Head of caudate nucleus (tissue), 42 donors: ENCODE measurements around the gene PDXDC1.
"Not testable (repeated sequence)": the region's sequence is repeated elsewhere in the genome, so short reads cannot be mapped to it uniquely, and the experiment has no call there.

ENCODE experiments used
- DNase-seq, 42 donors: peaks; one replicate each; pipeline versions ENCODE4 v3.0.0 to v3.0.0-alpha.2; 2020 to 2021; ENCODE audit warnings: mixed read lengths in 7 of 42
- intact Hi-C: fragments of 100-400 bp; cut with DNase I; formaldehyde crosslinking; loops from one replicate; pipeline ENCODE4 v1.15.0; 2022

The PDXDC1 gene

DNA sequence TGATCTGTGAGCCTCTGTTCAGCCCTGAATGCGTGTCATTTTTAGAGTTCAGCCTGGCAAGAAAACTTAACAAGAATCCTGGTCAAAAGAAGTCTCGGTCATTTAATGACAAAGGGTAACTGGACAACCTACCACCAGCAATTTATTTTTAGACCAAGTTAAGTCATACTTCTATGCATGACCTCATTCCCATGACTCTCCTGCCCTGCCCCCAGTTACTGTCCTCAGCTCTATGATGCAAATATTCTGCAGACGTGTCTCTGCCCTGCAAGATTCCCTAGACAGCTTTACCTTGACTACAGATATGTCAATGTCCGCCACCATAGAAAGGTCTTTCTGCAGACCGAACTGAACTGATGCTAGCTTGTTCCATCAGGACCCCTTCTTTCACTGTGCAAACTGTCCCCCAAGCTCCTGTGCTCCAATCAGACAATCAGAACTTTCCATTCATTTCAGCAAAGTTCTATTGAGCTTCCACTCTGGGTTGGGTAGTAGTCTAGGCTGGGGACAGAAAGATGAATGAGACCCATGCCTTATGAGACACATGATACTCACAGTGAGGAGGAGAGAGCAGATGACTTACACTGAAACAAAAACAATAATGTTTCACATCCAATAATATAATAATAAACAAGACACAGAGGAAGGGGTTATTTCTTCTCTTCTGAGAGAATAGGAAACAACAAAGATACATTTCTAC is 194.3 kb downstream of the PDXDC1 start:
- intact Hi-C loops, DNase-seq: not testable (repeated sequence)

DNA sequence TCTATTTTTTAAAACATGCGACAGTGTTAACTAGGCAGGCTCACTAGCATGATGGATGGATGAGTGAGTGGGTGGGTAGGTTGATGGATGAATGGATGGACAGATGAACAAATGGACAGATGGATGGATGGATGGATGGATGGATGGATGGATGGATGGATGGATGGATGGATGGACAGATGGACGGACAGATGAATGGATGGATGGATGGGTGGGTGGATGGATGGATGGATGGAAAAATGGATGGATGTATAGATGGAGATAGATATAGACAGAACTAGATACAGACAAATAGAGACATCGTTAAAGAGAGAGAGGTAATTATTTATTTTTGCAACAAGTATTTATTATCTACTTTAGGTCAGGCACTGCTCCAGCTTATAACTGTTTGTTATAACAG is 205.1 kb downstream of the PDXDC1 start:
- DNase-seq, intact Hi-C loops: not testable (repeated sequence)

DNA sequence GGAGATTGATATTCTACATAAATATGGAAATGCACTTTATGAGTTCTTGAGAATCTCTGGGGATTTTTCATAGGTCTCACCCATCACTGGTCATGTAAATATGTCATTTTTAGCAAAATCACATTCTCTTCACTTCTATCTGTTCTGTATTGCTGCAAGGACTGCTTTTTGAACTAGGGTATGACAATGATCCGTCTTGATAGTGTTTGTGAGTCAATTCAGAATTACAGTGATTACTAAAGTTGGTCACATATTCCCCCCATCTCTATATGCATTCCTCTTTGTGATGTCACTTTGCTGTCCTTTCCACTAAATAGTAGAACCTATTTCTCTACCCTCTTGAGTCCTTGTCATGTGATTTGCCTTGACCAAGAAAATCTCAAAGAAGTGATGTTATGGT is 206.1 kb downstream of the PDXDC1 start:
- DNase-seq, intact Hi-C loops: not testable (repeated sequence)

GRCh38 chr16:15184000-15184399 is 209.2 kb downstream of the PDXDC1 start:
- DNase-seq, intact Hi-C loops: not testable (repeated sequence)
